ENCODE results near the gene NOS1AP.
A peak's percentile ranks its signal among the peaks of the same experiment; 100 is the strongest.

NOS1AP gene

GRCh38 chr1:162357681-162358266, 288.3 kb downstream of the NOS1AP start:
- no peak overlapping the region for H3K4me3 ChIP-seq (ENCODE audit: low read depth in 1 of 2, low read length in 2 of 2)

GRCh38 chr1:162358928-162359327, 289.4 kb downstream of the NOS1AP start:
- Histone ChIP-seq H3K9ac (ENCODE audit: low read length) (no peak overlapping the region), H3K9me3 (ENCODE audit: low read length) (no peaks in the 10 kb centered on the region), H3K4me1 (ENCODE audit: insufficient read depth, low read length) (no peaks in the 10 kb centered on the region), H3K27me3 (ENCODE audit: control insufficient read depth in 1 of 2, insufficient read depth in 2 of 2, low read length in 2 of 2) (no peaks in the 10 kb centered on the region), H3K4me3 (ENCODE audit: low read depth in 1 of 2, low read length in 2 of 2) (no peak overlapping the region), H3K36me3 (ENCODE audit: insufficient read depth, low read length) (peaks cover 24% of the 10 kb centered on the region), H3K27ac (ENCODE audit: low read depth, low read length) (no peak overlapping the region)

More at GRCh38 chr1:162357681-162358266, 288.3 kb downstream of the NOS1AP start:
- no peak overlapping the region for H3K9ac ChIP-seq (ENCODE audit: low read length)
- peaks cover 24% of the 10 kb centered on the region for H3K36me3 ChIP-seq (ENCODE audit: insufficient read depth, low read length)
- no peaks in the 10 kb centered on the region for H3K4me1 ChIP-seq (ENCODE audit: insufficient read depth, low read length)
- no peaks in the 10 kb centered on the region for H3K27me3 ChIP-seq (ENCODE audit: control insufficient read depth in 1 of 2, insufficient read depth in 2 of 2, low read length in 2 of 2)
- no peaks in the 10 kb centered on the region for H3K9me3 ChIP-seq (ENCODE audit: low read length)
- H3K27ac ChIP-seq (ENCODE audit: low read depth, low read length) = no peak overlapping the region

GRCh38 chr1:162359523-162360236, 290.2 kb downstream of the NOS1AP start:
- Histone ChIP-seq H3K9me3 (ENCODE audit: low read length) (no peaks in the 10 kb centered on the region), H3K27me3 (ENCODE audit: control insufficient read depth in 1 of 2, insufficient read depth in 2 of 2, low read length in 2 of 2) (no peaks in the 10 kb centered on the region), H3K4me3 (ENCODE audit: low read depth in 1 of 2, low read length in 2 of 2) (no peak overlapping the region), H3K27ac (ENCODE audit: low read depth, low read length) (no peak overlapping the region), H3K4me1 (ENCODE audit: insufficient read depth, low read length) (no peaks in the 10 kb centered on the region), H3K36me3 (ENCODE audit: insufficient read depth, low read length) (peaks cover 24% of the 10 kb centered on the region), H3K9ac (ENCODE audit: low read length) (no peak overlapping the region)

DNA sequence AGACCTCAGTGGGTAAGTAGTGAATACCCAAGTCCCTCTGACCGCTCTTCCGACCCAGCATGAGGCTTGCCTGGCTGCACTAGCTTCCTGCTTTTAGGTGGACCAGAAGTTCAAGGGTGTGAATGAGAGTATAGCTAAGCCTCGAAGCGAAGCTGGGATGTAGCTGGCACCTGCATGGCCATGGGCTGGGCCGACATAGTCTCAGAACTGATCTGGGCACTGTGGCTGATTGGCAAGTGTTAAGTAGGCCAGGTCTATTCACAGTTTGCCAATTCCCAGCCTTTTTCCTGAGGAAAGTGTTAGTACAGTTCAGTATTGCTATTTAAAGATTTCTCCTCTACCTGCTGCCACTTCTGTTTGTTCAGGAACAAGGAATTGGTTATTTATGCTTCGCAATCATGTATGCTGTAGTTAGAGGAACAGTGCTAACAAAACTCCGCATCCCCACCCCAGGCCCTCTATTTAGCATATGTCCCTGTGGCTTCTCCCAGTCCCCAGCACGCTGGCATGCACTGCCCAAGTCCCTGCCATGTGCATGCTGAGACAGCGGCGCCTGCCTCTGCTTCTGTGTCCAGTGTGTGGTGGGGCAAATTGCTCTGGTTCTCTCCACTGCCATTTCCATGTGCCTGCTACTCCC, 290.9 kb downstream of the NOS1AP start:
- Histone ChIP-seq H3K4me1 (ENCODE audit: insufficient read depth, low read length) (no peaks in the 10 kb centered on the region), H3K36me3 (ENCODE audit: insufficient read depth, low read length) (peaks cover 23% of the 10 kb centered on the region), H3K9ac (ENCODE audit: low read length) (no peak overlapping the region), H3K27ac (ENCODE audit: low read depth, low read length) (no peak overlapping the region), H3K9me3 (ENCODE audit: low read length) (no peaks in the 10 kb centered on the region), H3K27me3 (ENCODE audit: control insufficient read depth in 1 of 2, insufficient read depth in 2 of 2, low read length in 2 of 2) (no peaks in the 10 kb centered on the region), H3K4me3 (ENCODE audit: low read depth in 1 of 2, low read length in 2 of 2) (no peak overlapping the region)

- H3K4me1 ChIP-seq (ENCODE audit: insufficient read depth, low read length) = no peaks in the 10 kb centered on the region
- peaks cover 18% of the 10 kb centered on the region for H3K36me3 ChIP-seq (ENCODE audit: insufficient read depth, low read length)
- no peak overlapping the region for H3K9ac ChIP-seq (ENCODE audit: low read length)
- no peaks in the 10 kb centered on the region for H3K27me3 ChIP-seq (ENCODE audit: control insufficient read depth in 1 of 2, insufficient read depth in 2 of 2, low read length in 2 of 2)
- H3K27ac ChIP-seq (ENCODE audit: low read depth, low read length) = no peak overlapping the region
- no peak overlapping the region for H3K4me3 ChIP-seq (ENCODE audit: low read depth in 1 of 2, low read length in 2 of 2)
- no peaks in the 10 kb centered on the region for H3K9me3 ChIP-seq (ENCODE audit: low read length)
These were observed 291.4 kb downstream of the NOS1AP start for GRCh38 chr1:162360874-162361260.

DNA sequence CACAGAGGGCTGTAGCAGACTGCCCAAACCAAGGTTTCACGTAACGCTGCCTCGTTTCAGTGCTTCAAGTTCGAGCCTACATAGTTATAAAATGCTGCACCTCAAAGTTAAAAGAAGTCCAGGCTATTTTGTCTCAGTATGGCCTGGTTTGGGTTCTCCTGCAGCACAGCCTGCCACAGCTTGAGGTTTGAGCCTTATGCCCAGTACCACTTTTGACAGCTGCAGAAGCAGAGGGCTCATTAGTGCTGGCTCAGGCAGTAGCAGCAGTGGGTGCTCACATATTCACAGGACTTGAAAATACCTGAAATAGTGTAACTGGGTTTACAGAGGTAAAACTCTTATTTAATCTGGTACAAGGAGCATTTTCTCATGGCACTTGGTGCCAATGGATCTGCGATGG, 291.9 kb downstream of the NOS1AP start:
- H3K4me3 ChIP-seq (ENCODE audit: low read depth in 1 of 2, low read length in 2 of 2) = no peak overlapping the region
- no peak overlapping the region for H3K9ac ChIP-seq (ENCODE audit: low read length)
- no peak overlapping the region for H3K27ac ChIP-seq (ENCODE audit: low read depth, low read length)
- H3K36me3 ChIP-seq (ENCODE audit: insufficient read depth, low read length) = peaks cover 16% of the 10 kb centered on the region
- H3K27me3 ChIP-seq (ENCODE audit: control insufficient read depth in 1 of 2, insufficient read depth in 2 of 2, low read length in 2 of 2) = no peaks in the 10 kb centered on the region
- no peaks in the 10 kb centered on the region for H3K4me1 ChIP-seq (ENCODE audit: insufficient read depth, low read length)
- no peaks in the 10 kb centered on the region for H3K9me3 ChIP-seq (ENCODE audit: low read length)

- Histone ChIP-seq H3K27me3 (ENCODE audit: control insufficient read depth in 1 of 2, insufficient read depth in 2 of 2, low read length in 2 of 2) (no peaks in the 10 kb centered on the region), H3K27ac (ENCODE audit: low read depth, low read length) (no peak overlapping the region), H3K36me3 (ENCODE audit: insufficient read depth, low read length) (peaks cover 7% of the 10 kb centered on the region), H3K4me1 (ENCODE audit: insufficient read depth, low read length) (no peaks in the 10 kb centered on the region), H3K9me3 (ENCODE audit: low read length) (no peaks in the 10 kb centered on the region), H3K9ac (ENCODE audit: low read length) (no peak overlapping the region), H3K4me3 (ENCODE audit: low read depth in 1 of 2, low read length in 2 of 2) (no peak overlapping the region)
These were observed 294.3 kb downstream of the NOS1AP start for GRCh38 chr1:162363823-162364222.

GRCh38 chr1:162364498-162364897, 295.0 kb downstream of the NOS1AP start:
- H3K27me3 ChIP-seq (ENCODE audit: control insufficient read depth in 1 of 2, insufficient read depth in 2 of 2, low read length in 2 of 2) = no peaks in the 10 kb centered on the region
- H3K4me3 ChIP-seq (ENCODE audit: low read depth in 1 of 2, low read length in 2 of 2) = no peak overlapping the region
- H3K9ac ChIP-seq (ENCODE audit: low read length) = no peak overlapping the region
- H3K4me1 ChIP-seq (ENCODE audit: insufficient read depth, low read length) = no peaks in the 10 kb centered on the region
- no peak overlapping the region for H3K27ac ChIP-seq (ENCODE audit: low read depth, low read length)
- no peaks in the 10 kb centered on the region for H3K9me3 ChIP-seq (ENCODE audit: low read length)
- H3K36me3 ChIP-seq (ENCODE audit: insufficient read depth, low read length) = peaks cover 7% of the 10 kb centered on the region

GRCh38 chr1:162365284-162366020, 296.0 kb downstream of the NOS1AP start:
- Histone ChIP-seq H3K27ac (ENCODE audit: low read depth, low read length) (no peak overlapping the region), H3K36me3 (ENCODE audit: insufficient read depth, low read length) (peaks cover 7% of the 10 kb centered on the region), H3K4me1 (ENCODE audit: insufficient read depth, low read length) (no peaks in the 10 kb centered on the region), H3K9me3 (ENCODE audit: low read length) (no peaks in the 10 kb centered on the region), H3K9ac (ENCODE audit: low read length) (no peak overlapping the region), H3K27me3 (ENCODE audit: control insufficient read depth in 1 of 2, insufficient read depth in 2 of 2, low read length in 2 of 2) (no peaks in the 10 kb centered on the region), H3K4me3 (ENCODE audit: low read depth in 1 of 2, low read length in 2 of 2) (no peak overlapping the region)

GRCh38 chr1:162366149-162366548, 296.7 kb downstream of the NOS1AP start:
- H3K9ac ChIP-seq (ENCODE audit: low read length) = no peak overlapping the region
- no peaks in the 10 kb centered on the region for H3K27me3 ChIP-seq (ENCODE audit: control insufficient read depth in 1 of 2, insufficient read depth in 2 of 2, low read length in 2 of 2)
- H3K27ac ChIP-seq (ENCODE audit: low read depth, low read length) = no peak overlapping the region
- peaks cover 5% of the 10 kb centered on the region for H3K36me3 ChIP-seq (ENCODE audit: insufficient read depth, low read length)
- no peaks in the 10 kb centered on the region for H3K9me3 ChIP-seq (ENCODE audit: low read length)
- no peak overlapping the region for H3K4me3 ChIP-seq (ENCODE audit: low read depth in 1 of 2, low read length in 2 of 2)
- no peaks in the 10 kb centered on the region for H3K4me1 ChIP-seq (ENCODE audit: insufficient read depth, low read length)

- H3K4me1 ChIP-seq (ENCODE audit: insufficient read depth, low read length) = no peaks in the 10 kb centered on the region
- no peaks in the 10 kb centered on the region for H3K27me3 ChIP-seq (ENCODE audit: control insufficient read depth in 1 of 2, insufficient read depth in 2 of 2, low read length in 2 of 2)
- H3K4me3 ChIP-seq (ENCODE audit: low read depth in 1 of 2, low read length in 2 of 2) = peak overlapping the region in 1 of 2 donors; percentile 30
- H3K9me3 ChIP-seq (ENCODE audit: low read length) = no peaks in the 10 kb centered on the region
- H3K27ac ChIP-seq (ENCODE audit: low read depth, low read length) = no peak overlapping the region
- peaks cover 4% of the 10 kb centered on the region for H3K36me3 ChIP-seq (ENCODE audit: insufficient read depth, low read length)
- H3K9ac ChIP-seq (ENCODE audit: low read length) = no peak overlapping the region
These were observed 297.2 kb downstream of the NOS1AP start for GRCh38 chr1:162366671-162367070.
